Motor neuron (in vitro differentiated cells): Measurements from ENCODE around the gene UBE2Z. TPM values are rescaled to one million over a fixed set of nuclear protein-coding genes. Genes with fewer than 3 reads are reported as not detected.
"Not testable (repeated sequence)": the region's sequence is repeated elsewhere in the genome, so short reads cannot be mapped to it uniquely, and the experiment has no call there.

Experiments
- ATAC-seq, 8 experiments: fragments of 200-7000 bp; cut with Tn5 transposase; replicated peaks in 6 of 8; 2 replicates each; pipeline ENCODE4 v1.8.0; 2021; ENCODE audit warnings: mild to moderate bottlenecking in 8 of 8, moderate library complexity in 8 of 8
- H3K27ac ChIP-seq, 2 donors: fragments of 250-450 bp; sonication (Bioruptor Pico); 2 replicates each; pipeline ENCODE4 v1.9.0; 2021; ENCODE audit warnings: antibody characterized with exemption in 2 of 2, mild to moderate bottlenecking in 2 of 2, moderate library complexity in 1 of 2
- H3K4me1 ChIP-seq, 2 donors: fragments of 250-450 bp; sonication (Bioruptor Pico); replicated peaks in 1 of 2; 2 replicates each; pipeline ENCODE4 v1.6.1; 2021; ENCODE audit warnings: antibody characterized with exemption in 2 of 2, mild to moderate bottlenecking in 2 of 2, moderate library complexity in 1 of 2
- H3K4me3 ChIP-seq, 5 donors: fragments of 250-450 bp; sonication (Bioruptor Pico); 2 replicates each; pipeline ENCODE4 v1.9.0; 2021; ENCODE audit warnings: antibody characterized with exemption in 5 of 5, mild to moderate bottlenecking in 5 of 5, moderate library complexity in 4 of 5
- WGBS, 10 experiments: fragments of 450-650 bp; shearing (Covaris generic); methylation state at CpG; one replicate each; pipeline ENCODE4 v1.0.0; 2022; 5-methylcytosine and 5-hydroxymethylcytosine counted together
- in situ Hi-C, 9 experiments: fragments of 400-800 bp; cut with MboI; loops; one replicate each; pipeline ENCODE4 v1.15.0; 2021; ENCODE audit warnings: low sequenced_read_pairs in 9 of 9, low pct_unique_long_range_greater_than_20kb in 2 of 9; ENCODE audit not compliant: unreplicated experiment in 9 of 9
- total RNA-seq, 8 experiments: library from RNA; unstranded; fragments of 300-600 nt; gene quantifications; 2 replicates each; pipeline versions ENCODE4 v1.2.3 to v1.2.4, GENCODE V29; 2022

UBE2Z gene
- total RNA-seq, 8 experiments from 2014 or later: 27.1 to 88.0 (median 47.1) TPM

GRCh38 chr17:48930435-48930873 is 22.2 kb downstream of the UBE2Z start:
- ATAC-seq: peak in 2 of 8 experiments; percentile 40 to 42
- in situ Hi-C loops: no loop called here
- WGBS, 10 experiments: 67 to 100% (median 81%) methylated on average over 1 to 2 of the region's 3 CpGs; no CpG with 5 or more reads in 4 of the 10 experiments
- H3K4me1 ChIP-seq: peaks cover 0 to 4% of the 10 kb centered on the region in 2 donors
- no peak overlapping the region for H3K27ac ChIP-seq
- no peak overlapping the region for H3K4me3 ChIP-seq

GRCh38 chr17:48933035-48933434 is 24.8 kb downstream of the UBE2Z start:
- 88 to 100% (median 100%) methylated on average over 1 to 3 of the region's 6 CpGs; no CpG with 5 or more reads in 4 of the 10 experiments for WGBS, 10 experiments
- H3K4me3 ChIP-seq: no peak overlapping the region
- in situ Hi-C loops: no loop called here
- H3K27ac ChIP-seq: no peak overlapping the region
- no peak for ATAC-seq
- H3K4me1 ChIP-seq: peaks cover 0 to 4% of the 10 kb centered on the region in 2 donors

- Histone ChIP-seq H3K4me3 (peak within 1 kb of the TSS; percentile 81 to 95 (median 88)), H3K27ac (peak within 1 kb of the TSS; percentile 85 to 96), H3K4me1 (peaks cover 16 to 17% of the 10 kb centered on the region in 2 donors)
- in situ Hi-C loops: no loop called here
- WGBS, 10 experiments: 0 to 20% (median 5%) methylated on average over 2 to 25 of the region's 55 CpGs; no CpG with 5 or more reads in 1 of the 10 experiments
- ATAC-seq: peak; percentile 93 to 97 (median 94)
Measured at GRCh38 chr17:48944515-48945260, 36.5 kb downstream of the UBE2Z start, which contains the start of gene SNF8. Gene SNF8 (minus strand): TSS chr17:48944842. CDS start chr17:48944734, 108 bp downstream.

- H3K4me3 ChIP-seq: peak overlapping the region; percentile 81 to 95 (median 88)
- in situ Hi-C loops, ATAC-seq: not testable (repeated sequence)
- peak overlapping the region; percentile 85 to 96 for H3K27ac ChIP-seq
- WGBS, 10 experiments: 90 to 100% (median 96%) methylated on average over 1 to 12 of the region's 16 CpGs; no CpG with 5 or more reads in 3 of the 10 experiments
- peaks cover 16 to 17% of the 10 kb centered on the region in 2 donors for H3K4me1 ChIP-seq
Measured at GRCh38 chr17:48945261-48945651, 37.0 kb downstream of the UBE2Z start.

GRCh38 chr17:48951572-48951971 is 43.4 kb downstream of the UBE2Z start:
- Histone ChIP-seq H3K4me1 (peaks cover 0 to 16% of the 10 kb centered on the region in 2 donors), H3K4me3 (no peak overlapping the region), H3K27ac (no peak overlapping the region)
- in situ Hi-C loops: loop anchor here in 1 of 9 experiments (10.0 kb wide), 1 partner anchor 73 kb away; no protein-coding TSS in a partner anchor
- WGBS, 10 experiments: 40 to 100% (median 80%) methylated on average over 1 to 3 of the region's 5 CpGs; no CpG with 5 or more reads in 5 of the 10 experiments
- no peak for ATAC-seq

GRCh38 chr17:48952904-48953303 is 44.7 kb downstream of the UBE2Z start:
- Histone ChIP-seq H3K27ac (no peak overlapping the region), H3K4me1 (peaks cover 0 to 16% of the 10 kb centered on the region in 2 donors), H3K4me3 (no peak overlapping the region)
- WGBS, 10 experiments: 0 to 56% (median 29%) methylated on average over 1 to 5 of the region's 5 CpGs
- peak in 6 of 8 experiments; percentile 13 to 94 (median 80) for ATAC-seq
- in situ Hi-C loops: loop anchor here in 1 of 9 experiments (10.0 kb wide), 1 partner anchor 72 kb away; no protein-coding TSS in a partner anchor

GRCh38 chr17:48954300-48954755 is 46.1 kb downstream of the UBE2Z start:
- H3K4me3 ChIP-seq: no peak overlapping the region
- peaks cover 0 to 16% of the 10 kb centered on the region in 2 donors for H3K4me1 ChIP-seq
- no peak overlapping the region for H3K27ac ChIP-seq
- WGBS, 10 experiments: 20 to 80% (median 49%) methylated on average over 1 to 7 of the region's 7 CpGs; no CpG with 5 or more reads in 2 of the 10 experiments
- in situ Hi-C loops: loop anchor here in 1 of 9 experiments (10.0 kb wide), 1 partner anchor 70 kb away; no protein-coding TSS in a partner anchor
- peak; percentile 45 to 94 (median 74) for ATAC-seq

GRCh38 chr17:48960834-48961515 is 52.8 kb downstream of the UBE2Z start:
- Histone ChIP-seq H3K4me1 (peaks cover 10 to 15% of the 10 kb centered on the region in 2 donors), H3K4me3 (no peak overlapping the region), H3K27ac (no peak overlapping the region)
- peak; percentile 39 to 91 (median 64) for ATAC-seq
- in situ Hi-C loops: no loop called here
- 17 to 54% (median 40%) methylated on average over 1 to 7 of the region's 11 CpGs; no CpG with 5 or more reads in 1 of the 10 experiments for WGBS, 10 experiments

- ATAC-seq: peak in 7 of 8 experiments; percentile 81 to 96 (median 94)
- Histone ChIP-seq H3K27ac (no peak overlapping the region), H3K4me3 (no peak overlapping the region), H3K4me1 (peaks cover 10 to 15% of the 10 kb centered on the region in 2 donors)
- 0 to 100% (median 64%) methylated on average over 1 to 4 of the region's 10 CpGs; no CpG with 5 or more reads in 3 of the 10 experiments for WGBS, 10 experiments
- in situ Hi-C loops: no loop called here
Measured at GRCh38 chr17:48961516-48962233, 53.5 kb downstream of the UBE2Z start.

GRCh38 chr17:48970224-48970623 is 62.0 kb downstream of the UBE2Z start:
- Histone ChIP-seq H3K27ac (no peak overlapping the region), H3K4me3 (no peak overlapping the region), H3K4me1 (peaks cover 0 to 10% of the 10 kb centered on the region in 2 donors)
- WGBS, 10 experiments: 28 to 53% (median 40%) methylated on average over 1 to 4 of the region's 4 CpGs; no CpG with 5 or more reads in 7 of the 10 experiments
- in situ Hi-C loops: no loop called here
- peak in 4 of 8 experiments; percentile 9 to 82 (median 50) for ATAC-seq

GRCh38 chr17:48970865-48971687 is 62.9 kb downstream of the UBE2Z start:
- in situ Hi-C loops: no loop called here
- no peak overlapping the region for H3K4me3 ChIP-seq
- no peak for ATAC-seq
- H3K4me1 ChIP-seq: peaks cover 0 to 10% of the 10 kb centered on the region in 2 donors
- H3K27ac ChIP-seq: no peak overlapping the region
- WGBS, 10 experiments: 67 to 100% (median 83%) methylated on average over 1 to 9 of the region's 12 CpGs; no CpG with 5 or more reads in 3 of the 10 experiments
